WTC11 (cell line): ENCODE measurements around the gene DCTD. TPM values are rescaled to one million over a fixed set of nuclear protein-coding genes. Genes with fewer than 3 reads are reported as not detected.

Experiments used
- ATAC-seq: fragments of 200-7000 bp; cut with Tn5 transposase; 2 replicates; pipeline ENCODE4 v1.10.0; 2021; ENCODE audit warnings: mild to moderate bottlenecking, moderate library complexity
- CTCF ChIA-PET: fragments of 300-600 bp; sonication (Branson Sonifier 250); formaldehyde crosslinking; loops from one replicate; lab custom pipeline; 2021; ENCODE audit warnings: antibody characterized with exemption; lab: Charles Lee
- POLR2A ChIA-PET: fragments of 350-600 bp; sonication (Branson Sonifier 250); formaldehyde crosslinking; loops from one replicate; lab custom pipeline; 2021; ENCODE audit warnings: antibody characterized with exemption; lab: Charles Lee
- DNase-seq: peaks from one replicate; pipeline ENCODE4 v3.0.0; 2021; ENCODE audit warnings: low spot score
- H3K27ac Mint-ChIP-seq: 2 replicates; pipeline ENCODE4 v1.8.0; 2021; ENCODE audit warnings: mixed read lengths
- H3K27me3 Mint-ChIP-seq: 2 replicates; pipeline ENCODE4 v1.8.0; 2021; ENCODE audit warnings: low read depth, mild to moderate bottlenecking, moderate library complexity, mixed read lengths
- H3K36me3 Mint-ChIP-seq: 2 replicates; pipeline ENCODE4 v1.8.0; 2021; ENCODE audit warnings: mixed read lengths
- H3K4me1 Mint-ChIP-seq: 2 replicates; pipeline ENCODE4 v1.8.0; 2022; ENCODE audit warnings: mixed read lengths
- H3K4me3 Mint-ChIP-seq: 2 replicates; pipeline ENCODE4 v1.8.0; 2021; ENCODE audit warnings: mild to moderate bottlenecking, moderate library complexity, mixed read lengths
- H3K9me3 Mint-ChIP-seq: 2 replicates; pipeline ENCODE4 v1.8.0; 2021; ENCODE audit warnings: mixed read lengths
- E2F1 ChIP-seq: sonication (generic); formaldehyde crosslinking; IDR thresholded peaks from 2 replicates; pipeline ENCODE4 v1.8.0; 2022; ENCODE audit warnings: mild to moderate bottlenecking, missing genetic modification reagents
- ESRRA ChIP-seq: sonication (generic); formaldehyde crosslinking; IDR thresholded peaks from 2 replicates; pipeline ENCODE4 v1.8.1; 2022; ENCODE audit warnings: mild to moderate bottlenecking, missing genetic modification reagents, borderline replicate concordance
- GABPB1 ChIP-seq: sonication (generic); formaldehyde crosslinking; IDR thresholded peaks from 2 replicates; pipeline ENCODE4 v1.8.1; 2023; ENCODE audit warnings: mild to moderate bottlenecking, missing genetic modification reagents
- KAT7 ChIP-seq: sonication (generic); formaldehyde crosslinking; IDR thresholded peaks from 2 replicates; pipeline ENCODE4 v1.8.1; 2023; ENCODE audit warnings: missing genetic modification reagents, mild to moderate bottlenecking, borderline replicate concordance
- NFE2L1 ChIP-seq: sonication (generic); formaldehyde crosslinking; IDR thresholded peaks from 2 replicates; pipeline ENCODE4 v1.8.1; 2023; ENCODE audit warnings: missing genetic modification reagents
- RELA ChIP-seq: sonication (generic); formaldehyde crosslinking; IDR thresholded peaks from 2 replicates; pipeline ENCODE4 v1.8.1; 2022; ENCODE audit warnings: missing genetic modification reagents, mild to moderate bottlenecking, borderline replicate concordance
- TEAD4 ChIP-seq: sonication (generic); formaldehyde crosslinking; IDR thresholded peaks from 2 replicates; pipeline ENCODE4 v1.8.0; 2022; ENCODE audit warnings: mild to moderate bottlenecking, missing genetic modification reagents
- ZBTB21 ChIP-seq: sonication (generic); formaldehyde crosslinking; IDR thresholded peaks from 2 replicates; pipeline ENCODE4 v1.8.1; 2023; ENCODE audit warnings: mild to moderate bottlenecking, missing genetic modification reagents, borderline replicate concordance
- ZNF416 ChIP-seq: fragments of 250-450 bp; sonication (Bioruptor Pico); IDR thresholded peaks from 2 replicates; pipeline ENCODE4 v1.9.0; 2021; ENCODE audit warnings: mild to moderate bottlenecking, inconsistent platforms
- total RNA-seq: library from RNA; stranded (reverse); gene quantifications from 3 replicates; pipeline ENCODE4 v1.2.3, GENCODE V29; 2021
- TF ChIP-seq, protein P1 (sequence below): sonication (generic); formaldehyde crosslinking; IDR thresholded peaks from 2 replicates; pipeline ENCODE4 v1.8.1; 2022; ENCODE audit warnings: low read depth, missing genetic modification reagents, borderline replicate concordance
- TF ChIP-seq, protein P2 (sequence below): sonication (generic); formaldehyde crosslinking; IDR thresholded peaks from 2 replicates; pipeline ENCODE4 v1.8.0; 2022; ENCODE audit warnings: mild to moderate bottlenecking, missing genetic modification reagents
- TF ChIP-seq, protein P3 (sequence below): fragments of 250-450 bp; sonication (Bioruptor Pico); IDR thresholded peaks from 2 replicates; pipeline ENCODE4 v1.8.0; 2021; ENCODE audit warnings: mild to moderate bottlenecking
- TF ChIP-seq, protein P4 (sequence below): sonication (generic); formaldehyde crosslinking; IDR thresholded peaks from 2 replicates; pipeline ENCODE4 v1.8.1; 2023; ENCODE audit warnings: mild to moderate bottlenecking, missing genetic modification reagents
- TF ChIP-seq, protein P5 (sequence below): fragments of 250-450 bp; sonication (Bioruptor Pico); IDR thresholded peaks from 2 replicates; pipeline ENCODE4 v1.9.0; 2021; ENCODE audit warnings: mild to moderate bottlenecking

The DCTD gene
- total RNA-seq, 1 experiment from 2014 or later, result 56.8 TPM

DNA sequence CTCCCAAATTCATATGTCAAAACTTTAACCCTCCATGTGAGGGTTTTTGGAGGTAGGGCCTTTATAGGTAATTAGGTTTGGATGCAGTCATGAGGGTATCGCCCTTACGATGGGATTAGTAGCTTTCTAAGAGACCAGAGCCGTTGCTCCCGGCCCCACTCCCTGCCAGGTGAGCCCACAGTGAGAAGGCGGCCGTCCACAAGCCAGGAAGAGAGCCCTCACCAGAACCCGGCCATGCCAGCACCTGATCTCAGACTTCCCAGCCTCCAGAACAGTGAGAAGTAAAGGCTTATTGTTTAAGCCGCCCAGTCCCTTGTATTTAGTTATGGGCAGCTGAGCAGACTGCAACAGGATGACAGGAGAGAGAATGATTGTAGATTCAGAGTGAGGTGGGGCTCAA lies 40.8 kb downstream of the DCTD start (continued):
- TF ChIP-seq, protein P1, sequence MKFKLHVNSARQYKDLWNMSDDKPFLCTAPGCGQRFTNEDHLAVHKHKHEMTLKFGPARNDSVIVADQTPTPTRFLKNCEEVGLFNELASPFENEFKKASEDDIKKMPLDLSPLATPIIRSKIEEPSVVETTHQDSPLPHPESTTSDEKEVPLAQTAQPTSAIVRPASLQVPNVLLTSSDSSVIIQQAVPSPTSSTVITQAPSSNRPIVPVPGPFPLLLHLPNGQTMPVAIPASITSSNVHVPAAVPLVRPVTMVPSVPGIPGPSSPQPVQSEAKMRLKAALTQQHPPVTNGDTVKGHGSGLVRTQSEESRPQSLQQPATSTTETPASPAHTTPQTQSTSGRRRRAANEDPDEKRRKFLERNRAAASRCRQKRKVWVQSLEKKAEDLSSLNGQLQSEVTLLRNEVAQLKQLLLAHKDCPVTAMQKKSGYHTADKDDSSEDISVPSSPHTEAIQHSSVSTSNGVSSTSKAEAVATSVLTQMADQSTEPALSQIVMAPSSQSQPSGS, result no peak
- no peak for TF ChIP-seq KAT7 (CRISPR knock-in tag)
- no peak for TF ChIP-seq RELA (CRISPR knock-in tag)
- TF ChIP-seq ZNF416, result no peak
- TF ChIP-seq GABPB1 (CRISPR knock-in tag), result no peak
- no peak for TF ChIP-seq ZBTB21 (CRISPR knock-in tag)

DNA sequence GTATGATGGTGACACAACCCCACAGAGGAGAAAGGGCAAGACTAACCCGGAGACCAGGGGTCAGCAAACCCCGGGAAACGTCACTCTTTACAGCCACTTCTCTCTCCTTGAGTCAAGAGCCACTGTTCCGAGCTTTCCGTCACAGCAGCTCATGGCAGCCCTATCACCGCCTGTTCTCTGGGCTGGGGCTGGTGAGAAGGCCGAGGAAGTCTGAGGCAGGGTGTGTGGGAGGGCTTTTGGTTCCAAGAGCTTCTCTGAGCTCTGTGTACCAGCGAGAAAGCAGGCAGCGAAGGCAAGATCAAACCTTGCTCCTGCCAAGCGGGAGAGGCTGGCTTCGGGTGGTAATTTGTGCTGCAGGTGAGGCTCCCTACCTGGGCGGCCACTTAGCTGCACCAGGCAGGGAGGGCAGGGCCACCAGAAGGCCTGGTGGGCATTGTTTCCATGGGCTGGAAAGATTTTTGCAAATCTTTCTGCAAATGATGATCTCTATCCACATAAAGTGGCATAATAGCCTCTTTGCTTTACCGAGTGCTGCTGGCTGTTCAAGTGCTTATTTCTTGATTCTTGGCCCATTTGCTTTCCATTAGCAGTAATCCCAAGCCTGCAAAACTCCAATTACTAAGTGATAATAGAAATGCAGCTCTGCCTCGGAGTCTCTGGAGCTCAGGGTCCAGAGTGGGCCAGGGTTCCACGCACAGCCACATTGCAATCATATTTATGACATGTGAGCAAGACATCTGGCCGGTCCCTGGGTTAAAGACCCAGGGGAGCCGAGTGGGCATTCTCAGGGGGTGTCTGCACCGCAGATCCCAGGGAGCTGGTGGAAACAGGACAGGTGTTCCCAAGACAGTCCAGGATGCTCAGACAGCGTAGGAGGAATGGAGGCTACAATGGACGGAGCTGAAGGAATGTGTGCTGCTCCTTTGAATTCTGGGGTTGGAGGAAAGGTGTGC lies 41.5 kb downstream of the DCTD start:
- ATAC-seq (no peak), DNase-seq (no peak)
- CTCF ChIA-PET, result interaction anchor here (0.8 to 1.5 kb wide), 2 partner anchors 19 to 49 kb away, joined by 3 to 4 read pairs; no protein-coding TSS in a partner anchor
- Mint-ChIP-seq H3K4me1 (no peaks in the 10 kb centered on the region), H3K4me3 (no peak overlapping the region), H3K36me3 (peaks cover 3% of the 10 kb centered on the region; the same call in 1 of the 2 replicates), H3K9me3 (0 out of 2 replicates have a peak, but pooled peaks cover 3% of the 10 kb centered on the region), H3K27me3 (no peaks in the 10 kb centered on the region), H3K27ac (no peak overlapping the region)
- TF ChIP-seq, protein P2, sequence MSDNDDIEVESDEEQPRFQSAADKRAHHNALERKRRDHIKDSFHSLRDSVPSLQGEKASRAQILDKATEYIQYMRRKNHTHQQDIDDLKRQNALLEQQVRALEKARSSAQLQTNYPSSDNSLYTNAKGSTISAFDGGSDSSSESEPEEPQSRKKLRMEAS, result no peak
- no peak for TF ChIP-seq TEAD4 (CRISPR knock-in tag)
- TF ChIP-seq NFE2L1 (CRISPR knock-in tag), result no peak
- TF ChIP-seq, protein P1, result no peak
- POLR2A ChIA-PET, result no interaction called here

- POLR2A ChIA-PET, result no interaction called here
- Mint-ChIP-seq H3K9me3 (0 out of 2 replicates have a peak, but pooled peaks cover 3% of the 10 kb centered on the region), H3K36me3 (peaks cover 3% of the 10 kb centered on the region; the same call in 1 of the 2 replicates)
- TF ChIP-seq NFE2L1 (CRISPR knock-in tag), result no peak
- TF ChIP-seq ESRRA (CRISPR knock-in tag), result no peak
- TF ChIP-seq, protein P3, sequence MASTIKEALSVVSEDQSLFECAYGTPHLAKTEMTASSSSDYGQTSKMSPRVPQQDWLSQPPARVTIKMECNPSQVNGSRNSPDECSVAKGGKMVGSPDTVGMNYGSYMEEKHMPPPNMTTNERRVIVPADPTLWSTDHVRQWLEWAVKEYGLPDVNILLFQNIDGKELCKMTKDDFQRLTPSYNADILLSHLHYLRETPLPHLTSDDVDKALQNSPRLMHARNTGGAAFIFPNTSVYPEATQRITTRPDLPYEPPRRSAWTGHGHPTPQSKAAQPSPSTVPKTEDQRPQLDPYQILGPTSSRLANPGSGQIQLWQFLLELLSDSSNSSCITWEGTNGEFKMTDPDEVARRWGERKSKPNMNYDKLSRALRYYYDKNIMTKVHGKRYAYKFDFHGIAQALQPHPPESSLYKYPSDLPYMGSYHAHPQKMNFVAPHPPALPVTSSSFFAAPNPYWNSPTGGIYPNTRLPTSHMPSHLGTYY (CRISPR knock-in tag), result no peak
- no peak for TF ChIP-seq E2F1 (CRISPR knock-in tag)
- TF ChIP-seq, protein P4, sequence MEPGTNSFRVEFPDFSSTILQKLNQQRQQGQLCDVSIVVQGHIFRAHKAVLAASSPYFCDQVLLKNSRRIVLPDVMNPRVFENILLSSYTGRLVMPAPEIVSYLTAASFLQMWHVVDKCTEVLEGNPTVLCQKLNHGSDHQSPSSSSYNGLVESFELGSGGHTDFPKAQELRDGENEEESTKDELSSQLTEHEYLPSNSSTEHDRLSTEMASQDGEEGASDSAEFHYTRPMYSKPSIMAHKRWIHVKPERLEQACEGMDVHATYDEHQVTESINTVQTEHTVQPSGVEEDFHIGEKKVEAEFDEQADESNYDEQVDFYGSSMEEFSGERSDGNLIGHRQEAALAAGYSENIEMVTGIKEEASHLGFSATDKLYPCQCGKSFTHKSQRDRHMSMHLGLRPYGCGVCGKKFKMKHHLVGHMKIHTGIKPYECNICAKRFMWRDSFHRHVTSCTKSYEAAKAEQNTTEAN, result no peak
- TF ChIP-seq, protein P5, sequence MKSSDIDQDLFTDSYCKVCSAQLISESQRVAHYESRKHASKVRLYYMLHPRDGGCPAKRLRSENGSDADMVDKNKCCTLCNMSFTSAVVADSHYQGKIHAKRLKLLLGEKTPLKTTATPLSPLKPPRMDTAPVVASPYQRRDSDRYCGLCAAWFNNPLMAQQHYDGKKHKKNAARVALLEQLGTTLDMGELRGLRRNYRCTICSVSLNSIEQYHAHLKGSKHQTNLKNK (CRISPR knock-in tag), result no peak
- TF ChIP-seq, all 79 proteins: peak for 0
- H3K4me3 Mint-ChIP-seq, result no peak overlapping the region
- no peak overlapping the region for H3K27ac Mint-ChIP-seq
- CTCF ChIA-PET, result interaction anchor here (0.6 to 1.5 kb wide), 3 partner anchors 20 to 76 kb away, joined by 3 to 5 read pairs (median 4); no protein-coding TSS in a partner anchor
- DNase-seq (no peak), ATAC-seq (no peak)
- no peaks in the 10 kb centered on the region for H3K27me3 Mint-ChIP-seq
- no peaks in the 10 kb centered on the region for H3K4me1 Mint-ChIP-seq
Observed at GRCh38 chr4:182874797-182875345, 42.3 kb downstream of the DCTD start.
